ENCODE data around the gene SLC2A10.

Gene SLC2A10

DNA sequence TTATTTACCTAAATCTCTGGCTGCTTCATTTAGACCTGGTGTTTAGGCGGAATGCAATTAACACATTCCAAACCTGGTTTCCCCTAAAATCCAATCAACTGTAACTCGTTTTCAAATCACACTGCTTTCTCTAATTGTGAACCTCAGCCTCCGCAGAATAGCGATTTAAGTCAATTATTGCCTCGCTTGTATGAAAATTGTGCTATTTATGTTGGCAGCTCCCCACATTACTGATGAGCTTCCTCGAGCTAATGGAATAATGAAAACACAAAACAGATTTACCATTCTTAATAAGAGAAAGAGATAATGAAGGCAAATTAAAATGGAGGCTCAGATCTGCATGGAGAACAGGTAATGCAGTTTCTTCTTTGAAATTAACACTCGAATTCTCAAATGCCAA lies 67.9 kb downstream of the SLC2A10 start:
- H3K27me3 Mint-ChIP-seq: peaks cover 35% of the 10 kb centered on the region

DNA sequence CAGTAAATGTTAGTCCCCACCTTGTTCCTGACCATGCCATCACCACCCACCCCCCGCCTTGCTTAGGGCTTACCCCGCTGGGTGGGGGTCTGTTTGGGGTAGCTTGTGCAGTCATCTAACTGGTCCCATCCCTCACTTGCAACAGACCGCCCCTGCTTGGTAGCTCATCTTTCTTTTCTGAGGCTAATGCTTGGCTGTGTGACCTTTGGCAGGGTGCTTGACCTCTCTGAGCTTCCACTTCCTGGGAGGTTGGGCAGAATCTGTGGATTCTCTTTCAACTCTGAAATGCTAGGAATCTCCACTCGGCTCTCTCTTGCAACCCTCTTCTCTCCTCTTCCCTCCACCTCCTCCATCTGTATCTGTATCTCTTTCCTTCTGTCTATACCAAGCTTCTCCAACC lies 70.4 kb downstream of the SLC2A10 start:
- DNase-seq (no peak), ATAC-seq (no peak)
- Mint-ChIP-seq H3K27ac (peak overlapping the region in 1 of 2 donors; percentile 1), H3K4me1 (no peaks in the 10 kb centered on the region), H3K9me3 (no peaks in the 10 kb centered on the region), H3K27me3 (peaks cover 14% of the 10 kb centered on the region), H3K4me3 (no peak overlapping the region)

More for the DNA sequence above, 67.9 kb downstream of the SLC2A10 start:
- no peaks in the 10 kb centered on the region for H3K9me3 Mint-ChIP-seq
- H3K27ac Mint-ChIP-seq: no peak overlapping the region
- no peak for ATAC-seq
- no peak for DNase-seq
- H3K4me1 Mint-ChIP-seq: no peaks in the 10 kb centered on the region
- no peak overlapping the region for H3K4me3 Mint-ChIP-seq

DNA sequence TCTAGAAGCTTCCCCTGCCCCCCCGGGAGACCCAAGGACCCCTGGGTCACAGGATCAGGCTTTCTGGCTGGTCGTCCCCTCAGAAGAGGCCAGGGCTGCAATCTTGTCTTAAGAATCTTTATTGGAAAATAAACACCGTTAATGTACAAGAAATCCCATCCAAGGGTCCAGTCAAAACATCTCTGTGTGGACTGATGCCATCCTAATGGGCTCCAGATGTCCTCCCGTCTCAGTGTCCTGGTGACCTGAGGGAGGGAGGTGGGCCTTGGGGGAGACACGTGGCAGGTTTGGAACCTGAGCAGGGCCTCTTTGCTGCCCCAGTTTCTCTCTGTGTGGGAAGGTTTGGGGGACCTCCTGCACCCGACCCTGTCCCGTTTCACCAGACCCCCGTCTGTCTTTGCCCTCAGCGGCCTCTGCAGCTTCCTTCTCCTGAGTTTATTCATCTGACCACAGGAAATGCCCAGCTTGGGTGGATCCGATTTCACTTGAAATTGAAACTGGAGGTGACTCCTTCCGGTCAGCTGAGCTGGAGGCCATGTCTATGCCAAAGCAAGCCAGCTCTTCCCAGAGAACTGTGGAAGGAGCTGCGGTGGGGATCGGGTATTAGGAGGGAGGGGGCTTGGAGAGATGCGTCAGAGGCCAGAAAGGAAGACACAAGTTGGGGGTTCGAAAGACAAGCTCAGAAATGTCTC lies 75.1 kb downstream of the SLC2A10 start:
- Mint-ChIP-seq H3K27me3 (peaks cover 10% of the 10 kb centered on the region), H3K4me3 (no peak overlapping the region), H3K9me3 (no peaks in the 10 kb centered on the region), H3K27ac (no peak overlapping the region), H3K4me1 (no peaks in the 10 kb centered on the region)
- DNase-seq: no peak
- no peak for ATAC-seq

Data from stimulated activated naive CD8-positive, alpha-beta T cell treated with anti-CD3 and anti-CD28 coated beads, Interleukin-15, amount 100 ng/mL, for 72 hours (primary cell).